NCI-H1092 (cell line): ENCODE results near the gene TRIM10.

Source experiments
- DNase-seq: peaks from one replicate; lab custom pipeline; 2025; lab: John Stamatoyannopoulos, UW

The TRIM10 gene

GRCh38 chr6:30160785-30161531 is at the start of gene TRIM10:
TSS of gene TRIM10 (minus strand) at chr6:30161211. CDS start at chr6:30160858, 353 bp downstream.
- no peak for DNase-seq

- DNase-seq = no peak
Measured at GRCh38 chr6:30207619-30208295, 46.7 kb upstream of the TRIM10 start.

- no peak for DNase-seq
Measured at GRCh38 chr6:30206799-30207618, 46.0 kb upstream of the TRIM10 start.

GRCh38 chr6:30206152-30206551 is 45.1 kb upstream of the TRIM10 start:
- DNase-seq = no peak

GRCh38 chr6:30204116-30204515 is 43.1 kb upstream of the TRIM10 start:
- no peak for DNase-seq

GRCh38 chr6:30202366-30202765 is 41.4 kb upstream of the TRIM10 start:
- DNase-seq = no peak

- no peak for DNase-seq
Measured at GRCh38 chr6:30200551-30201281, 39.7 kb upstream of the TRIM10 start.

- DNase-seq = no peak
Measured at GRCh38 chr6:30198166-30199084, 37.4 kb upstream of the TRIM10 start.

- DNase-seq = no peak
Measured at GRCh38 chr6:30196376-30196775, 35.4 kb upstream of the TRIM10 start.

- DNase-seq = no peak
Measured at GRCh38 chr6:30195951-30196350, 34.9 kb upstream of the TRIM10 start.

GRCh38 chr6:30194797-30195690 is 34.0 kb upstream of the TRIM10 start:
- no peak for DNase-seq

GRCh38 chr6:30192076-30192475 is 31.1 kb upstream of the TRIM10 start:
- no peak for DNase-seq

GRCh38 chr6:30188541-30188940 is 27.5 kb upstream of the TRIM10 start:
- no peak for DNase-seq

GRCh38 chr6:30185846-30186484 is 25.0 kb upstream of the TRIM10 start:
- no peak for DNase-seq

GRCh38 chr6:30184417-30185031 is 23.5 kb upstream of the TRIM10 start:
- DNase-seq = no peak

- DNase-seq = no peak
Measured at GRCh38 chr6:30180145-30180544, 19.1 kb upstream of the TRIM10 start.

- no peak for DNase-seq
Measured at GRCh38 chr6:30178837-30179236, 17.8 kb upstream of the TRIM10 start.

- DNase-seq = no peak
Measured at GRCh38 chr6:30175765-30176164, 14.8 kb upstream of the TRIM10 start.

- DNase-seq = no peak
Measured at GRCh38 chr6:30172681-30173080, 11.7 kb upstream of the TRIM10 start.
